NCI-H2081 treated with DMSO at 0.1 percent for 48 hours (cell line): ENCODE data around the gene TXNRD3.
A peak's percentile ranks its signal among the peaks of the same experiment; 100 is the strongest.

Source experiments
- DNase-seq: peaks from one replicate; lab custom pipeline; 2025; lab: John Stamatoyannopoulos, UW

Gene TXNRD3

DNA sequence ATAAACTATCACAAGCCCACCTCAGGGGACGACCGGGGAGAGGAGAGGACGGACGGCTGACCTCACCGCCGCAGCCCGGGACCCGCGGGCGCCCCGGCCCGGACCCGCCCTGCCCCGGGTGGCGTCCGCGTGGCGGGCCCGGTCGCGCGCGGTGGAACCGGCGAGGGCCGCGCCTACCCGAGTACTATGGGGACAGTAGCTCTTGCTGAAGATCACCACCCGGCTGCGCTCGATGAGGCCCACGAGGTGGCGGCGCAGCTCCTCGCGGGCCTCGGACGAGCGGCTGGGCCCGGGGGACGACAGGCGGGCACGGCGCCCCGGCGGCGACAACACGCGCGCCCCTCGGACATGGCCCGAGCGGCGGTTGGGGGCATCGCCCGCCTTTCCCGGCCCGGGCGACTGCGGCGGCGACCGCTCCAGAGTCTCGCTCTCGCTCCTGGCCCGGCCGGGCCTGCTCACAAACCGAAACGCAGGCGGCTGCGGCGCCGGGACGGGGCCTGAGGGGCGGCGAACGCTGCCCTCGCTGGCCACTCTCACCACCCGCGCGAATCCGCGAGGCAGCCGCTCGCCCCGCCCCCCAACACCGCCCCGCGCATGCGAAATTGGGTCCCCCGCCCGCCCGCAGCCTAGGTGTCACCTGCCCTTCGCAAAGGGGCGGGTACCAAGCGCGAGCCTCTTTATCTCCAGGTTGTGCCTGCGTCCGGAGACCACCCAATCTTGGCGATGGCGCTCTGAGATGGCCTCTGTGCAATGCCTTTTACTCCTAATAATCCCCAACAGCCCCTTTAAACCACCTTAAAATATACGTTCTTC, at the start of gene TXNRD3:
Gene TXNRD3, minus strand, starts transcription at position 554 of the 813 bp plus-strand sequence.
- peak; percentile 33 for DNase-seq

DNA sequence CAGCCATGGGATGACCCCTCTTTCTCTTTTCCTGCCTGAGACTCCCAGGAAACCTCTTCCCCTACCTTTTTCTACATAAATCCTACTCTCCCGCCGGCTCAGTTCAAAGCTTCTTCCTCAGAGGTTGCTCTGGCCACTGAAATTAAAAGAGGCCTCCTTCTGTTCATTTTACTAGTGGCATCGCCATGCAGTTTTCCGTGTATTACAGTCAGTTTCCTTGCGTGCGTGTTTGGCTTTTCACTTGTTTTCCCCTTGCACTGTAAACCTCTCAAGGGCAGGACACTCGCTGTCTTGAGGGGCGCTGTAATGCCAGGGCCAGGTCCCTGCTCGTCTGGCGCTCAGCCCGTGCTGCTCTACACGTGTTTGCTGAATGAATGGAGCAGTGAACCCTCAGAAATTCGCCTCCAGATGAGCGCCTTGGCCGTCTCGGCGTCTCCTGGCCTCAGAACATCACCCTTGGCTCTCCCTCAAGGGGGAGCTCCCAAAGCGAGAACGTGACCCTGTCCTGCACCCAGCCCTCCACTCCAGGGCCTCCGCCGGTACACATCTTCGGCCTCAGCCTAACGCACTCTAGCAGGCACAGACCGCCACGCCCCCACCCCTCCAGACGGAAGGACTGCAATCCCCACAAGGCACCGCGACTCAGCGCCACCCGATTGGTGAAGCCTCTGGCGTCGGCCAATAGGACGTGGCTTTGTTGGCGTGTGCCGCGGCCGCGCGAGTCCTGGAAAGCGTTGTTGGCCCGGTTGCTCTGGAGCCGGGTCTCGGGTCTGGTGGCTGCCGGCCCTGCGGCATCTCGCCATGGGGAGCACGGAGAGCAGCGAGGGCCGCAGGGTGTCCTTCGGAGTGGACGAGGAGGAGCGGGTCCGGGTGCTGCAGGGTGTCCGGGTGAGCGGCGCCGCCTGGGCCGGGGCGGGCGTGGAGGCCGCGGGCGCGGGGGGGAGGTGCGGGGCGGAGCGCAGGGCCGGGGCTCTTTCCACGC, 48.9 kb upstream of the TXNRD3 start, which contains the start of gene CHCHD6:
Gene CHCHD6, plus strand, starts transcription at position 729 of the 982 bp plus-strand sequence. Its CDS starts 73 bp downstream, at position 802.
- DNase-seq, result peak; percentile 82

DNA sequence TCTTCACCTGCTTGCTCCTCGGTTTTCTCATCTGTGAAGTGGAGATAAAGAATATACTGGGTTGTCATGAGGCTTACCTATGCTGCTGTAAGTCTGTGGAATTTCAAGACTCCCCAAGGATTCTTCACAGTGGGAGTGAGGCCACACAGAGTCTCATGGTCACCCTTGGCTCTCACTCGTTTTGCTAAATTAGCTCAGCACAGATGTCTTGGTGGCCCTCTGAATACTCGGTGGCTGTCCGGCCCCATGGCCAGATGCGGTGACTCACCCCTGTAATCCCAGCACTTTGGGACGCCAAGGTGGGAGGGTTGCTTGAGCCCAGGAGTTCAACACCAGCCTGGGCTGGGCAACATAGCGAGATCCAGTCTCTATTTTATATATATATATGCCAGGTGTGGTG, 44.1 kb upstream of the TXNRD3 start:
- no peak for DNase-seq

DNA sequence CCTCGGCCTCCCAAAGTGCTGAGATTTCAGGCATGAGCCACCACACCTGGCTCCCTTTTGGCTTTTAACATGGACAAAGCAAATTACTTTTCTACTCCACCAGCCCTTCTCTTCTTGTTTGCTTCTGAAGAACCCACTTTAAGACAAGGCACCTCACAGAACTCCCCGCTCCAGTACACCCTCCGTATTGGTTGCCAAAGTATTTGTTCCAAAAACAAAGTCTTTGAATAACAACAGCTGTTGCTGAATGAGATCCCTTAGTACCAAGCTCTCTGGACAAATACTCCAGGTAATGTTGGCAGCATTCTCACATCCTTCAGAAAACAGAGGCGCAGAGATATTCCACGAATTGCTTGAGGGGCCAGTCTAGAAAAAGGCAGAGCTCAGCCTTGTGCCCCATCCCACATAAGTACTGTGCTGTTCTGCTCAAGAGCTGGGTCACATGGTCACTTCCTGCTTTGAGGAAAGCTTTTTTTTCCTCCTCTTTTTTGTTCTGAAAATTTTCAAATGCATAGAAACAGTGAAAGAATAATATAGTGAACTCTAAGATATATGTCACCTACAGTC, 41.9 kb upstream of the TXNRD3 start:
- no peak for DNase-seq

DNA sequence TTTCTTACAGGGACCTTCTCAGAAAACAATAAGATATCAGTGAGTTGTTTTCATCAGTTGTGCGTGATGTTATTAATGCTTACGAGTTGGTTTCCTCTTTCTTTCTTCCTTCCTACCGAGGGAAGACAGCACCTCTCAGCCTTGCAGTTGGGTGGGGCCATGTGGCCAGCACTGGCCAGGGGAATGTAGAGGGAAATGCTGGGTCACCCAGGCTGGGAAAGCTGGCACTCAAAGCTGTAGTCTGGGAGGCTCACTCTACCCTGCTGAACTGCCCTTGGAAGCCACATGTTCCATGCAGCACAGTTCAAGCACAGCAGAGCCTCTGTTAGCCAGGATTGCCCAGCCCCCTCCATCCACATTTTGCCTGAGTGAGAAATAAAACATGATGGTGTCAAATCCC, 39.0 kb upstream of the TXNRD3 start:
- DNase-seq, result no peak

DNA sequence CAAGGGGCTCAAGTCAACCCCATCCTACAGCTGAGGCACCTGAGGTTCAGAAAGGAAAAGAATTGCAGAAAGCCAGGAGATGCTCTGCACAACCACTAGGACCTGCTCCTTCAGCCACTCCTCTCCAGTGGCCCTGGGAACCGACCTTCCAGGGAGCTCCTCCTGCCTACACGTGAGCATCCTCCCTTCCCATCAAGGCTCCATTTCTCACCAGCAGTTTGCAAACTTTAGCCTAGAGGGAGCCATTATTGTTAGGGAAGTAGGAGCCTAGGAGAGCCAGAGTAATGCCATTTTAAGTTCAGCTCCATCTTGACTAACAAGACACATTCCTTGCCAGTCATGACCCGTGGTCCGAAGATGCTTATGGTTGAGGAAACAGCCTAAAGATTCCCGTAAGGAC, 37.9 kb upstream of the TXNRD3 start:
- no peak for DNase-seq

DNA sequence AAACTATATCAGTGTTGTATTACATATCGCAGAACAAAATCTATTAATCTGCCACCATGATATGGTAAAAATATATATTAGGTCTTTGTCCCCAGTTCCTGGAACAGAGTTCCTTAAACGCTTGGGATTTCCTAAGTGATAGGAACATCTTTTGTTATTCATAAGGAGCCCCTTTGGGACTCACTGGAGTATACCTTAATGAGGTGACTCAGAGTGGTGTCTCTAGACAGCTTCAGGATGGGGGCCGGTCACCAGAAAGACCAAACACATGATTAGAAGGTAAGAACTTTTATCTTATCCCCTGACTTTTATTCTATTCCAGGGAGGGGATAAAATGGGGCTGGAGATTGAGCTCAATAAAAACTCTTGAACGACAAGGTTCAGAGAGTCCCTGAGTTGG, 36.8 kb upstream of the TXNRD3 start:
- no peak for DNase-seq

DNA sequence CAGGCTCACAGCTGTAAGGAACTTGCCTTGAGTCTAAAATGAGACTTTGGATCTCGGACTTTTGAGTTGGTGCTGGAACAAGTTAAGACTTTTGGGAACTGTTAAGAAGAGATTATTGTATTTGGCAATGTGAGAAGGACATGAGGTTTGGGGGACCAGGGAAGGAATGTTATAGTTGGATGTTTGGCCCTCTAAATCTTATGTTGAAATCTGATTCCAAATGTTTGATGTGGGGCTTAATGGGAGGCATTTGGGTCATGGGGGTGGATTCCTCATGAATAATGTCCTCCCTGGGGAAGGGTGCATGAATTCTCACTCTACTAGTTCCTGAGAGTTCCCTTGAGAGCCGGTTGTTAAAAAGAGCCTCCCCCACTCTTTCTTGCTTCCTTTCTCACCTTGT, 30.6 kb upstream of the TXNRD3 start:
- DNase-seq, result no peak

DNA sequence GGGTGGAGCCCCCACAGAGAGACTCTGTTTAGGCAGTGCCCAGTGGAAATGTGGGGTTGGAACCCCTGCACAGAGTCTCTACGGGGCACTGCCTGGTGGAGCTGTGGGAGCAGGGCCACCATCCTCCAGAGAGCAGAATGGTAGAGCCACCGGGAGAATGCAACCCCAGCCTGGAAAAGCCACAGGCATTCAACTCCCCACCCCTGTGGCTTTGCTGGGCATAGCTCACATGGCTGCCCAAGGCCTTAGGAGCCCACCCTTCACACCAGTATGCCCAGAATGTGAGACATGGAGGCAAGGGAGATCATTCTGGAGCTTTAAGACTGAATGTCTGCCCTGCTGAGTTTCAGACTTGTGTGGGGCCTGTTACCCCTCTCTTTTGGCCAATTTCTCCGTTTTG, 30.1 kb upstream of the TXNRD3 start:
- DNase-seq, result no peak

DNA sequence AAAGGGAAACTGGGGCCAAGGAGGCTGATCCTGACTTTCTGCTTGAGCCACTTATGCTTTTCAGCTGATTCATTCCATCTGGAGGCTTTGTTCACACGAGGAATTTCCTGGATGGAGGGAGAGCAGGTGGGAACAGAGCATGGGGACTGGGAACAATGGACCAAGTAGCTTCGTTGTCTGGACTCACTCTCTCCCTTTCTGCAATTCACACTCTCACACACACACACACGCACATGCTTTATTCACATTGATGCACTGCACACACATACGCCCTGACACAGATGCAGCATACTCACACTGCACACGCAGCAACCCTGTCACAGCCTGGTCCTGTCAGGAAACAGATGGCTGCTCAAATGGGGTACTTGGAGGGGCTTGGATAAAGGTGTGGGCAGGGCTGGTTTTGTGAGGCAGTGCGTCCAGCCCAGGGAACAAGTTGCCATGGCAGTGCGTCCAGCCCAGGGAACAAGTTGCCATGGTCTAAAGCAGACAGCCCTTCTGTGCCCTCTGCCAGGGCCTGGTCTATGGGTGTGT, 29.4 kb upstream of the TXNRD3 start:
- no peak for DNase-seq

DNA sequence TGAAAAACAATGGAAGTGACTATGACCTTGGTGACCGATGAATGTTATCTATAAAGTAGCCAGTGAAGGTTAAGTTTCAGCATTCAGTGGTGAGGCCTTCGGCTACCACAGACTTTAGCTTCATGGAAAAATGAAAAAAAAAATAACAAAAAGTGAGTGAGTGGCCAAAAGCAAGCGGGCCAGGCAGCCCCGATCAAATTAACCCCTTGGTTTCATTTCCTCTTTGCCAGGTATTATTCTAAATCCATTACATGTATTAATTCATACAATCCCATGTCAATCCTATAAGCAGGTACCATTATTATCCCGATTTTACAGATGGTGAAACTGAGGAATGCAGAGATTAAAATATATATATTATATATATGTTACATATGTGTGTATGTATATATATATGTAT, 28.1 kb upstream of the TXNRD3 start:
- DNase-seq, result no peak

DNA sequence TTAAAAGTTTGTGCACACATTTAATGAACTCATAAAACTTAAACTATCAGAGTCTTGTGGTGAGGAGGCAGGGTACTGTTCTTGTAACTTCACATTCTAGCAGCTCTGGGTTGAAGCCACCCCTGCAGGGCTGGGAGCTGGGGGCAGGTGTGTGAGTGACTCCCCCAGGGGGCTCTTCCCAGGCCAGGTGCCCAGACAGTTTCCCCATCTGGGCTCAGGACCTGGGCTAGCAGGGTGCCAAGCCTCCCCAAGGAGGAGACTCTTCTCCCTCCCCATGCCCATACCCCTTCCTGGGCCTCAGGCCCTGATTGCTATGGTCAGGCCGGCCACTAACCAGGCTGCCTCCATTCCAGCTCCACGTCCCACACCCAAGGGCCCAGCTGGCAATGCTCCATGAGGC, 27.1 kb upstream of the TXNRD3 start:
- DNase-seq, result no peak

DNA sequence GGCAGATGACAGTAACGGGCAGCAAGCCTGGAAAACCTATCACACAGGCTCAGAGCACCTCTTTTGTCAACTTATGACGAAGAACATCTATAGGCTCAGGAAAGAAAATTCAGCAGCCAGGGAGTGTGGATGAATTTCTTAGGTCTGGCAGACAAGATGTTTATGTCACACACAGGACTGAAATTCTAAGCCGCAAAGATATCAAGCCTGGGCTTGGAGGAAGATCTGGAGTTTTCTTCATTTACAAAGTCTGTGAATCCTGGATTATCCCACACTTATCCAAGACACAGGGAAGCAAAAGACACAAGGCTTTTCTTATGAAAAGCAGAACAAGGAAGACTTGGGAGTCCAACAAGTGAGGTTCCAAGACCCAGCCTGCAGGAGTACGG, 25.7 kb upstream of the TXNRD3 start:
- DNase-seq, result no peak

DNA sequence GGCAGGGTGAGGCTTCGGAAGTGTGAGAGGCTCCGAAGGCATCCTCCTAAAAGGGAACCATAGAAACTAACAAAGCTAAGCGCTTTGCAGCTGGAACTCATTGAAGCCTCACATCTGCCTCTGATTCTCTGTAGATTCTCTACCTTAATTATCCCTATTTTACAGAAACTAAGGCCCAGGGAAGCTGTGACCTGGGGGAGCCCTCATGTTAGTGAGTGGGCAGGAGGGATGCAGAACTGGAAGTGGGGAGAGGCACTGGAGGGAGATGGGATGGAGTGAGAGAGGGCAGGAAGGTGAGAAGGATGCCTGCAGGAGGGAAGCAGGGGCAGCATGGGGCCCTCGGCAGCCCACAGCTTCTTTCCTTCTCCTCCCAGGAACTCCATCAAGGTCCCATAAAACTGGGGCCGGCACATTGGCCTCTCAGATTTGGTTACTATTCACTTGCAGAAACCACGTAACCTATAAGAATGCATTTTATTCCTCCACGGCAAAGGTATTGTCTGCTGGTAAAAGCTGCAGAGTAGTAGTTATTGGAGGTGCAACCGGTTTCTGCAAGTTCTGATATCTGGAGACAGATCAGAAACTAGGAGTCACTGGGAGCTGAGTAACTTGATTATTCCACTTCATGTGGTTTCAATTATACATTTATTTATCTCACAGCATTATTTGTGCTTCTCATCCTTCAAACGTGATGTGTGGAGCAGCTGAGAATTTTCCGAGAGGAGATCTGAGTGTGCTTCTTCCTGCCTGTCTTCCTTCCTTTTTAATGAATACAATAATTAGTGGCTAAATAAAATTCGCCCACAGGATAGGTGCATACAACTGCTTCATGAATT, 25.1 kb upstream of the TXNRD3 start:
- no peak for DNase-seq

DNA sequence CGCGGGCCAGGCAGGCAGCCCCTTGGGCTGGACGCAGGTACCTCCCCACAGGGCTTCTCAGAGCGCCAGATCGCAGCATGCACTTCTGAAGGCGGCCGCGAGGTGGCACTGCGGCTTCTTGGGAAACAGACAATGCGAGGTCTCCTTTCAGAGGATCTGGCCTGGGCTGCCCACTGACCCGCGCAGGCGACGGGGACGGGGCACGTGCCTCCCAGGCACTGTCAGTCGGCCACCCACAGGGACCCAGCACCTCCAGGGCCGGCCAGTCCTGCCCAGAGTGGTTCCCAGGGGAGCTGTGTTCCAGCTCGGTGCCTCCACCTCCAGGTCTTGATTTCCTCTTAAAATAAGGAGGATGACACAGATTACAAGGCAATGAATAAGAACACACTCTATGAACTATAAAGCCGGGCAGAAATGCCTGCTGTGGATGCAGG, 24.4 kb upstream of the TXNRD3 start:
- DNase-seq, result peak; percentile 43

DNA sequence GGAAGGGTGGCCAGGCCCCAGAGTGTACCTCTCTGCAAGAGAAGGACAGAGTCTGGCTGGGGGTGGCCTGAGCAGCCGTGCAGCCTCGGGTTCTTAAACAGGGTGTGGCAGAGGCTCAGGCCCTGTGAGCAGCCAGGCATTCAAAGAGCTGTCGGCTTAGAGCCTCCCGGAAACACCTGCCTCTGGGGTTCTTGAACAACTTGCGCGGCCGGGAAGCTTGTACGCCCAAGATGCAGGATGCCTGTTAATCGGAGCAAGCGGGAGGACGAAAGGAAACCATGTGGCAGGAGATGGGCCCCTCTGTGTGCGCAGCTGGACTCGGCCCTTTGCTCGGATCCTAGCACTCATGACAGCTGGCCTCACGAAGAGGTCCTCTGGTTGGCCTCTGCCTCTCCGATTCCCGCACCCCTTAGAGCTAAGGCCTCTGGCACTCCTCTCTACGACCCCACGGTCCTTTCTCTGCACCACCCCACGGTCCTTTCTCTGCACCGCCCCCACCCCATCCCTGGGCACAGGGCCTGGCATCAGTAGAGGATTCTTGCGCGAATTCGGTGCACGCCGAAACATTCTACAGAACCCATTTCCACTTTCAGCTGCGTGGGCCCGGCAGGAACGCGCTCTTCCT, 23.9 kb upstream of the TXNRD3 start:
- no peak for DNase-seq

DNA sequence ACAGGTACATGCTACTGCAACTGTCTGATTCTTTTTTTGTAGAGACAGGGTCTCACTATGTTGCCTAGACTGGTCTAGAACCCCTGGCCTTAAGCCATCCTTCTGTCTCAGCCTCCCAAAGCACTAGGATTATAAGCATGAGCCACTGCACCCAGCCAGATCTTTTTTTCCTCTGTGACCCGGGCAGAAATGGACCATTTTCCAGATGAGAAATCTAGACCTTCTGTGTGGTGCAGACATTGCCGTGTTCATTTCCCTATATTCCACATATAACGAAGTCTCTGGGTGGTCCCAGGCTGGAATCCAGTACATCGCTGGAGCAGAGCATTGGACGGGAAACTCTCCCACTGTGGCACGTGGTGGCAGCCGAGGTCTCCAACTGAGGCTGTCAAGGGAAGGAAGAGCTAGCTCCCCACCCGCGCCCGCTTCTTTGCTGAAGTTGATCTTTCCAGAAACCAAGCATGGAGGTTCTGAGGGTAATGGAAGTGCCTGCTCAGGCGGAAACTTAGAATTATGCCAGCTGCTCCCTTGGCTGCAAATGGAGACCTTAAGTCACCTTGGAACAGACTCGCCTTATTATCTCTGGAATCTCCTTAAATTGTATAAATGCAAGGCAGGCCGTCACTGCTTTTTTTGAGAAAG, 23.1 kb upstream of the TXNRD3 start:
- DNase-seq, result no peak

DNA sequence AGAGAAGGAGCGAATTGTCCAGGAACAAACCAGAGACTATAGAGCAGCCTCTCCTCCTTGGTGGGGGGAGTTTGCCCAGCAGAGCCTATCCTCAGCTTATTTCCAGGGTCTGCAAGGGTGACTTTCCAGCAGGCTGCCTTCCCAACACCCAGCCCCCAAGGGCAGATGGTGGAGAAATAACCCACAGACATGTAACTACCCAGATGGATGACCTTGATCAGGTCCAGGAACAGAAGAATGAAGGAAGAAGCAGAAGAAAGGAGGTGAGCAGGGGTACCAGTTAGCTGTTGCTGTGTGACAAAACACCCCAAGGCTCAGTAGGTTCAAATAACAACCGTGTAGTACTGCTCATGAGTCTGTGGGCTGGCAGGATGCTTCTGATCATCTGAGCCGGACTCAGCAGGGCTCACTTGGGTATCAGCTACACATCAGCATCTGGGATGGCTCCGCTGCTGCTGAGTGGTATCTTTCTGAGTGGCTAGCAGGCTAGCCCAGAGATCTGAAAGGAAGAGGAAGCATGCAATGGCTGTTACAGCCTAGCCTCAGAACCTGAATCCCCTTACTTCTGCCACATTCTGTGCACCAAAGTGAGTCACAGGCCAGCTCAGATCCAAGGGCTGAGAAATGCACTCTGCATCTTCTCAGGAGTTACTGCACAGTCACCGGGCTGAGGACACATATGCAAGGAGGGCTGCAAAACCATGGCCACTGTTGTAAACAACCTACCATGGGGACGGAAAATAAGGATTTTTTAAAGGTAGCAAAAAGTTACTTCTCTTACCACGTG, 22.2 kb upstream of the TXNRD3 start:
- DNase-seq, result no peak

DNA sequence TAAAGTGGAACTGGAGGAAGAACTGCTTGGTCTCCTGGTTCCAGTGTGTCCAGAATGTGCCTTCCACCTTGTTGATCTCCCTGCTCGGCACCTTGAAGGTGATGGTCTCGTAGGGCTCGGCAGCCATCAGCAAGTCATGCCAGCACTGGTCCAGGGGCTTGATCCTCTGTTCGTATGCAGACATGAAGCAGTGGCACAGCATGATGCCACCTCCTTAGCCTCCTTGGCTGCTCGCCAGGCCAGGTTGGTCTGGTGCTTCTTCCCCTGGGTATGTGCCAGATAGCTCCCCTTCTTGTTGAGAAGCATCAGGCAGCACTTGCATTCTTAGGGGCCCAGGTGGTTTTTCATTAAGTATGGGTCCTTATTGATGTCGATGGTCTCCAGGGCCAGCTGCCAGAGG, 17.8 kb upstream of the TXNRD3 start:
- no peak for DNase-seq

DNA sequence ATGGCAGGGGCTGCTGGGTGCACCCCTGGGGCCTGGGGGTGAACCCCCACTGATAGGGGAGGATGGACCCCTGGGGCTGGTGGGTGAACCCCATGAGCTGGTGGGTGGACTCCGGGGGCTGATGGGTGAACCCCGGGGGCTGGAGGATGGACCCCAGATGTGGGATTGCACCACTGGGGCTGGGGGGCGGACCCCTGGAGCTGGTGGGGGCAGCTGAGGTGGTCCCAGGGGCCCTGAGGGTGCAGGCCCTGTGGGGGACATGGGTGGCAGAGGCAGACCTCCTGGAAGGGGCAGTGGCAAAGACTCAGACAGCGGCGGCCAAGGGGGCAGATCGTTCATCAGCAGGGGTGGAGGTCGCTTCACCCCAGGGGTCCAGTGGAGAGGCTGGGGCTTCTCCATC, 17.4 kb upstream of the TXNRD3 start:
- DNase-seq, result no peak
